ENCODE measurements around the gene ST6GALNAC3.

- TF ChIP-seq YY1 (tag by site-specific recombination; IDR thresholded peaks at IDR 0.05) (no peak), CTCF (tag by site-specific recombination; IDR thresholded peaks at IDR 0.05) (no peak), TRIM28 (IDR thresholded peaks at IDR 0.05; ENCODE audit: borderline replicate concordance, low read length) (no peak), YY2 (tag by site-specific recombination; IDR thresholded peaks at IDR 0.05) (no peak)
- TF ChIP-seq, protein P1, sequence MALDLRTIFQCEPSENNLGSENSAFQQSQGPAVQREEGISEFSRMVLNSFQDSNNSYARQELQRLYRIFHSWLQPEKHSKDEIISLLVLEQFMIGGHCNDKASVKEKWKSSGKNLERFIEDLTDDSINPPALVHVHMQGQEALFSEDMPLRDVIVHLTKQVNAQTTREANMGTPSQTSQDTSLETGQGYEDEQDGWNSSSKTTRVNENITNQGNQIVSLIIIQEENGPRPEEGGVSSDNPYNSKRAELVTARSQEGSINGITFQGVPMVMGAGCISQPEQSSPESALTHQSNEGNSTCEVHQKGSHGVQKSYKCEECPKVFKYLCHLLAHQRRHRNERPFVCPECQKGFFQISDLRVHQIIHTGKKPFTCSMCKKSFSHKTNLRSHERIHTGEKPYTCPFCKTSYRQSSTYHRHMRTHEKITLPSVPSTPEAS (tag by site-specific recombination; IDR thresholded peaks at IDR 0.05) = no peak
- TF ChIP-seq, protein P2, sequence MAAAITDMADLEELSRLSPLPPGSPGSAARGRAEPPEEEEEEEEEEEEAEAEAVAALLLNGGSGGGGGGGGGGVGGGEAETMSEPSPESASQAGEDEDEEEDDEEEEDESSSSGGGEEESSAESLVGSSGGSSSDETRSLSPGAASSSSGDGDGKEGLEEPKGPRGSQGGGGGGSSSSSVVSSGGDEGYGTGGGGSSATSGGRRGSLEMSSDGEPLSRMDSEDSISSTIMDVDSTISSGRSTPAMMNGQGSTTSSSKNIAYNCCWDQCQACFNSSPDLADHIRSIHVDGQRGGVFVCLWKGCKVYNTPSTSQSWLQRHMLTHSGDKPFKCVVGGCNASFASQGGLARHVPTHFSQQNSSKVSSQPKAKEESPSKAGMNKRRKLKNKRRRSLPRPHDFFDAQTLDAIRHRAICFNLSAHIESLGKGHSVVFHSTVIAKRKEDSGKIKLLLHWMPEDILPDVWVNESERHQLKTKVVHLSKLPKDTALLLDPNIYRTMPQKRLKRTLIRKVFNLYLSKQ (tag by site-specific recombination; IDR thresholded peaks at IDR 0.05; ENCODE audit: borderline replicate concordance) = no peak
Observed at GRCh38 chr1:76591461-76591860, 516.9 kb downstream of the ST6GALNAC3 start.

Measured in HEK293 (cell line).